ENCODE data around the gene DST.

The DST gene

DNA sequence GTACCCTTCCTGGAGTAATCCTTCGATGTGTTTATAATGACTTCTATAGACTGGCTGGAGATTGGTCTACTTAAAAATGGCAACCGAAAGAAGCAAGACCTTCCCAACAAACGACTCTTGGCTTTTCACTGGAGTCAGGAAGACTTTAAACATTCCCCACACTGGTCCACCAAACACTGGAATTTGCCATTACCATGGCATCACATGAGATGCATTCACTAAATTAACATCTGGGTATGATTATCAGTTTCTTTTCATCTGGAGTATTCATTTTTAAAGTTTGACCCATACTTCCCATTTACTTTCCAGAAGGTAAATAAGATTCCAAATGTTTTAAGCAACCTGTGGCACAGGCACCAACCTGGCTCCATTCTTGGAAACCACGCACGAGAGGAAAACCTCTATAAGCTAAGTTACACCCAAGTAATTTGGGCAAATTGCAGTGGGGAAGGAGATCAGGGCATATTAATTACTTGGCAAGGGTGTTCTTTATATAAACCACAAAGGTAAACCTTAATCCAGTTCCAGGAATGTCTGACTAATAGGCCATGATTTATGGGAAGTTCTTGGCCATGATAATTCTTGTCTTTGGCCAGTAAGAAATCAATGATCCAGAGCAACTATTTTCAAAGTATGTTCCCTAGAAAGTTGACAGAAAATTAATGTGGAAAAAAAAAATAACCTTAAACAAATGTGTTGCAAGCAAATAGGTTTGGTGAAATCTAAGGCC lies 205.4 kb downstream of the DST start:
- Histone ChIP-seq H3K27me3 (ENCODE audit: control insufficient read depth, low read length) (no peaks in the 10 kb centered on the region), H3K4me2 (ENCODE audit: low read length) (no peak overlapping the region), H3K4me1 (ENCODE audit: control insufficient read depth, low read length) (no peaks in the 10 kb centered on the region), H3K27ac (ENCODE audit: low read depth, low read length) (no peak overlapping the region), H3K36me3 (ENCODE audit: control insufficient read depth, low read length) (no peaks in the 10 kb centered on the region), H3K4me3 (ENCODE audit: low read length) (no peak overlapping the region), H3K9me3 (ENCODE audit: control insufficient read depth, insufficient read depth, low read length) (no peaks in the 10 kb centered on the region), H4K20me1 (ENCODE audit: control insufficient read depth, insufficient read depth, low read depth, low read length) (no peaks in the 10 kb centered on the region), H3K79me2 (ENCODE audit: control insufficient read depth, low read length) (no peaks in the 10 kb centered on the region), H3F3A (ENCODE audit: control insufficient read depth, insufficient read depth) (no peaks in the 10 kb centered on the region), H3K9me2 (replicated peaks; ENCODE audit: control insufficient read depth, low read length) (0 out of 2 replicates have a peak, but pooled peaks cover 2% of the 10 kb centered on the region)
- TF ChIP-seq, protein P1, sequence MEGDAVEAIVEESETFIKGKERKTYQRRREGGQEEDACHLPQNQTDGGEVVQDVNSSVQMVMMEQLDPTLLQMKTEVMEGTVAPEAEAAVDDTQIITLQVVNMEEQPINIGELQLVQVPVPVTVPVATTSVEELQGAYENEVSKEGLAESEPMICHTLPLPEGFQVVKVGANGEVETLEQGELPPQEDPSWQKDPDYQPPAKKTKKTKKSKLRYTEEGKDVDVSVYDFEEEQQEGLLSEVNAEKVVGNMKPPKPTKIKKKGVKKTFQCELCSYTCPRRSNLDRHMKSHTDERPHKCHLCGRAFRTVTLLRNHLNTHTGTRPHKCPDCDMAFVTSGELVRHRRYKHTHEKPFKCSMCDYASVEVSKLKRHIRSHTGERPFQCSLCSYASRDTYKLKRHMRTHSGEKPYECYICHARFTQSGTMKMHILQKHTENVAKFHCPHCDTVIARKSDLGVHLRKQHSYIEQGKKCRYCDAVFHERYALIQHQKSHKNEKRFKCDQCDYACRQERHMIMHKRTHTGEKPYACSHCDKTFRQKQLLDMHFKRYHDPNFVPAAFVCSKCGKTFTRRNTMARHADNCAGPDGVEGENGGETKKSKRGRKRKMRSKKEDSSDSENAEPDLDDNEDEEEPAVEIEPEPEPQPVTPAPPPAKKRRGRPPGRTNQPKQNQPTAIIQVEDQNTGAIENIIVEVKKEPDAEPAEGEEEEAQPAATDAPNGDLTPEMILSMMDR (IDR thresholded peaks at IDR 0.05; ENCODE audit: low read depth, low read length, poor library complexity, severe bottlenecking), result no peak
- TF ChIP-seq EZH2phosphoT487 (IDR thresholded peaks at IDR 0.05; ENCODE audit: borderline replicate concordance, low read length), result no peak

DNA sequence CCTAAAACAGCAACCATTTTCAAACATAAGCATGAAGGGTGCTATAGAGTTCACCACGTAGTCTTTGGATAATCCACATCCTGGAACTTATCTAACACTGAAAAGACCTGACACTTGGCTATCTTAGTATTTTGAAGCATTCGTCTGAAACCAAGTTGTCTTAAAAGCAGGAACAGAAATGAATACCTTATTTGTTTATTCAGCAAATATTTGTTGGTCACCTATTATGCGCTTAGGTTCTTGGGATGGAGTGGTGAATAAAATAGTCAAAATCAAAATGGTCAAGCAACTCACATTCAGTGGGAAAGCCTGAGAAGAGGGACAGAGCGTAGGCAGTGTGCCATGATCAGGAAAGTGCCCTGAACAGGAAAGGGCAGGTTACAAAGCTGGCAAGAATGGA lies 206.9 kb downstream of the DST start:
- Histone ChIP-seq H3K9me3 (ENCODE audit: control insufficient read depth, insufficient read depth, low read length) (no peaks in the 10 kb centered on the region), H3K4me2 (ENCODE audit: low read length) (no peak overlapping the region), H3K27me3 (ENCODE audit: control insufficient read depth, low read length) (no peaks in the 10 kb centered on the region), H3K4me1 (ENCODE audit: control insufficient read depth, low read length) (no peaks in the 10 kb centered on the region), H3F3A (ENCODE audit: control insufficient read depth, insufficient read depth) (no peaks in the 10 kb centered on the region), H3K4me3 (ENCODE audit: low read length) (no peak overlapping the region), H3K27ac (ENCODE audit: low read depth, low read length) (no peak overlapping the region), H3K36me3 (ENCODE audit: control insufficient read depth, low read length) (no peaks in the 10 kb centered on the region), H3K79me2 (ENCODE audit: control insufficient read depth, low read length) (no peaks in the 10 kb centered on the region), H4K20me1 (ENCODE audit: control insufficient read depth, insufficient read depth, low read depth, low read length) (no peaks in the 10 kb centered on the region), H3K9me2 (replicated peaks; ENCODE audit: control insufficient read depth, low read length) (no peaks in the 10 kb centered on the region)
- TF ChIP-seq, protein P1 (IDR thresholded peaks at IDR 0.05; ENCODE audit: low read depth, low read length, poor library complexity, severe bottlenecking), result no peak
- TF ChIP-seq EZH2phosphoT487 (IDR thresholded peaks at IDR 0.05; ENCODE audit: borderline replicate concordance, low read length), result no peak

DNA sequence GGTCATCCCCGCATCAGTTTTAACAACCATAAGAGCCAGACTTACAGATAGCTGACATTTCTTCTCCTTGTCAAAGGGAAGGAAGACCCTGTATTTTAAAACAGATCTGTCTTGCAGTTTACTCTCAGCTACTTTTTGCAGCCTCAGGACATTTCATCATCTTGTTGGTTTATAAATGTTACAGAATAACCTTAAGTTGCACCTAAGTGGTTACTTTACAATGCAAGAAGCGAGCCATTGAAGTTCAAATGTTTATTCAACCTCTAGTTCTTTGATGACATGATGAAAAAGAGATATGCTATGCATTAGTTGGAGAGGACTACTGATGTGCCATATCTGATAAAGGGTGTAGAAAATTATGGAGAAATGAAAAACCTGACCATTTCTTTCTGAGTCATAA lies 207.4 kb downstream of the DST start:
- no peaks in the 10 kb centered on the region for H3K27me3 ChIP-seq (ENCODE audit: control insufficient read depth, low read length)
- no peak overlapping the region for H3K4me3 ChIP-seq (ENCODE audit: low read length)
- no peaks in the 10 kb centered on the region for H3K79me2 ChIP-seq (ENCODE audit: control insufficient read depth, low read length)
- no peaks in the 10 kb centered on the region for H3K36me3 ChIP-seq (ENCODE audit: control insufficient read depth, low read length)
- no peaks in the 10 kb centered on the region for H3K9me3 ChIP-seq (ENCODE audit: control insufficient read depth, insufficient read depth, low read length)
- no peak overlapping the region for H3K27ac ChIP-seq (ENCODE audit: low read depth, low read length)
- H4K20me1 ChIP-seq (ENCODE audit: control insufficient read depth, insufficient read depth, low read depth, low read length), result no peaks in the 10 kb centered on the region
- no peak overlapping the region for H3K4me2 ChIP-seq (ENCODE audit: low read length)
- no peak for TF ChIP-seq EZH2phosphoT487 (IDR thresholded peaks at IDR 0.05; ENCODE audit: borderline replicate concordance, low read length)
- TF ChIP-seq, protein P1 (IDR thresholded peaks at IDR 0.05; ENCODE audit: low read depth, low read length, poor library complexity, severe bottlenecking), result no peak
- no peaks in the 10 kb centered on the region for H3K9me2 ChIP-seq (replicated peaks; ENCODE audit: control insufficient read depth, low read length)
- no peaks in the 10 kb centered on the region for H3K4me1 ChIP-seq (ENCODE audit: control insufficient read depth, low read length)
- H3F3A ChIP-seq (ENCODE audit: control insufficient read depth, insufficient read depth), result no peaks in the 10 kb centered on the region

All from DOHH2 (cell line).